Ishikawa (cell line): ENCODE data around the gene PLA2G2D.

Experiments used
- CEBPB ChIP-seq: IDR thresholded peaks from 2 replicates; pipeline ENCODE4 v1.6.1; 2012
- CREB1 ChIP-seq: IDR thresholded peaks from 2 replicates; pipeline ENCODE4 v1.6.1; 2012; ENCODE audit warnings: low read depth
- EGR1 ChIP-seq: IDR thresholded peaks from 2 replicates; pipeline ENCODE4 v1.6.1; 2012
- EP300 ChIP-seq: IDR thresholded peaks from 2 replicates; pipeline ENCODE4 v1.6.1; 2012; ENCODE audit warnings: borderline replicate concordance
- FOXM1 ChIP-seq: IDR thresholded peaks from 2 replicates; pipeline ENCODE4 v1.6.1; 2012; ENCODE audit warnings: low read depth, borderline replicate concordance
- MAX ChIP-seq: IDR thresholded peaks from 2 replicates; pipeline ENCODE4 v1.6.1; 2012
- NFIC ChIP-seq: IDR thresholded peaks from 2 replicates; pipeline ENCODE4 v1.6.1; 2012
- RAD21 ChIP-seq: IDR thresholded peaks from 2 replicates; pipeline ENCODE4 v1.6.1; 2012; ENCODE audit warnings: low read depth
- REST ChIP-seq: IDR thresholded peaks from 2 replicates; pipeline ENCODE4 v1.6.1; 2012; ENCODE audit warnings: low read depth, mild to moderate bottlenecking
- TAF1 ChIP-seq: IDR thresholded peaks from 2 replicates; pipeline ENCODE4 v1.6.1; 2012; ENCODE audit warnings: low read depth, mild to moderate bottlenecking
- TCF12 ChIP-seq: IDR thresholded peaks from 2 replicates; pipeline ENCODE4 v1.6.1; 2012; ENCODE audit warnings: low read depth
- TEAD4 ChIP-seq: IDR thresholded peaks from 2 replicates; pipeline ENCODE4 v1.6.1; 2012
- USF1 ChIP-seq: IDR thresholded peaks from 2 replicates; pipeline ENCODE4 v1.6.1; 2012
- YY1 ChIP-seq: IDR thresholded peaks from 2 replicates; pipeline ENCODE4 v1.6.1; 2012; ENCODE audit warnings: low read depth
- ZBTB7A ChIP-seq: IDR thresholded peaks from 2 replicates; pipeline ENCODE4 v1.6.1; 2012; ENCODE audit warnings: low read depth

Gene PLA2G2D

GRCh38 chr1:20093940-20094391 is 25.4 kb downstream of the PLA2G2D start:
- TF ChIP-seq TAF1 (no peak), FOXM1 (no peak), RAD21 (no peak), CREB1 (no peak), MAX (no peak), USF1 (no peak)

- TF ChIP-seq MAX (no peak), EP300 (no peak), YY1 (no peak), REST (no peak), TAF1 (no peak), FOXM1 (no peak), TCF12 (no peak), RAD21 (no peak), CEBPB (no peak)
Observed at GRCh38 chr1:20093303-20093702, 26.0 kb downstream of the PLA2G2D start.

GRCh38 chr1:20090641-20091040 is 28.7 kb downstream of the PLA2G2D start:
- TF ChIP-seq FOXM1 (no peak), CEBPB (no peak), RAD21 (no peak), ZBTB7A (no peak), TAF1 (no peak)

GRCh38 chr1:20090119-20090518 is 29.2 kb downstream of the PLA2G2D start:
- TF ChIP-seq CEBPB (no peak), TEAD4 (no peak), TAF1 (no peak)

GRCh38 chr1:20089328-20090077 is 29.8 kb downstream of the PLA2G2D start:
- peak; percentile 50; the same call in 1 of the 2 replicates for TF ChIP-seq USF1
- TF ChIP-seq FOXM1 = no peak

GRCh38 chr1:20087668-20088067 is 31.7 kb downstream of the PLA2G2D start:
- TF ChIP-seq ZBTB7A (no peak), EP300 (no peak), TCF12 (no peak), YY1 (no peak), EGR1 (no peak), CEBPB (no peak), REST (no peak), MAX (no peak), RAD21 (no peak), USF1 (no peak), TEAD4 (no peak), TAF1 (no peak), NFIC (no peak)
